ENCODE results near the gene EDRF1.

Gene EDRF1

GRCh38 chr10:125766511-125766910, 47.0 kb downstream of the EDRF1 start:
- DNase-seq (ENCODE audit: low read depth), result no peak

DNA sequence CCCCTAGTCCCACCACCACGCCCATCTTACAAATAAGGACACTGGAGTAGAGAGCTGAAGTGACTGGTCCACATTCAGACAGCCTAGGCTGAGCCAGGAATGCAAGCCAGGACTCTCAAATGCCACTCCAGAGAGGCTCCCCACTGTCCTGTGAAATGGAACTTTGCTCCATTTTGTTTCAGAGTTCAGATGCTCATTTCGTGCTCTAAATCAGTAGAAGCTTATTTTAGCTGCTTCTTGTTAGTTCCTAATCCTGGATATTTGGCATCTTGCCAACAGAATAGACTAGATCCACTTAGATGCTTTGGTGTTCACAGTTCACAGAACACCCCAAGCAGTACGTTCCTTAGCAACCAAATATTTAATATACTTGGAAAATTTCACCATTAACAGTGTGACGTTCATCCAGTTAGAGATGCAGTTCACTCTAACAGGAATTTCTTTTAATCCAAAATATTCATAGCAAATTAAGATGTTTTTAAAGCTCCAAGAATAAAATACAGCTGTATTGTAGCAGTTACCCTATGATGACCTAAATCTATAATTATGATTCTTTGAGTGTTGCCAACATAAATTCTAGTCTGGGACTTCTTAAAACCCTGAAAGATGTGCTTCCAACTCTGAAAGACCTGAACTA, 48.8 kb downstream of the EDRF1 start:
- no peak for DNase-seq (ENCODE audit: low read depth)

DNA sequence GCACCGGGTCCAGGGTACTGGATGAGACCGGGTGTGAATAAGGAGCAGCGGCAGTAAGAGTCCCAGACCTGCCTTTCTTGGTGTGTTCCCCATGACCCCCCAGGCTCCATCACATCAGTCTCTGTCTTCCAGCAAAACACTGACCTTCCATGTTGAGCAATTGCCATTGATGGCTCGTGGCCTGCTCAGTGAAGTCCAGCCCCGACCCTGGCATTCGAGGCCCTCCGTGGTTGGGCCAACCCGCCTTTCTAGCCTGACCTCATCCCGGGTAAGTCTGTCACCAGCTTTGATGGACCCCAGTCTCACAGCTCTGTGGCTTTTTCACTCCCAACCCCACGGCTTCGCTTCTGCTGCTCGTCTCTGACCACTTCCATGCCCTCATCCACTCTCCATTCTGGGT, 49.7 kb downstream of the EDRF1 start:
- no peak for DNase-seq (ENCODE audit: low read depth)

DNA sequence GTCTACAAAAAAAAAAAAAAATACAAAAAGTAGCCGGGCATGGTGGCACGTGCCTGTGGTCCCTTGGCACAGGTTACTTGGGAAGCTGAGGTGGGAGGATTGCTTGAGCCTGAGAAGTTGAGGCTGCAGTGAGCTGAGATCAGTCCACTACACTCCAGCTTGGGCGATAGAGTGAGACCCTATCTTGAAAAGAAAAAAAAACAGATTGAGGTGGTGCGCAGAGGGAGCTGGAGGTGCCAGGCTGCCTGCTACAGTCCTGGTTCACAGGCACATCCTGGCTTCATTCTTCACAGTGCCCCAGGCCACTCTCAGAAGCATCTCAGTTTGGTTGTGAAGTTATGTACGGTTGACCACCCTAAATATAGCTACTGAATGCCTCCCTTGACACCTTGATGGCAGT, 51.3 kb downstream of the EDRF1 start:
- DNase-seq (ENCODE audit: low read depth), result no peak

GRCh38 chr10:125772112-125772863, 52.8 kb downstream of the EDRF1 start:
- DNase-seq (ENCODE audit: low read depth), result no peak

DNA sequence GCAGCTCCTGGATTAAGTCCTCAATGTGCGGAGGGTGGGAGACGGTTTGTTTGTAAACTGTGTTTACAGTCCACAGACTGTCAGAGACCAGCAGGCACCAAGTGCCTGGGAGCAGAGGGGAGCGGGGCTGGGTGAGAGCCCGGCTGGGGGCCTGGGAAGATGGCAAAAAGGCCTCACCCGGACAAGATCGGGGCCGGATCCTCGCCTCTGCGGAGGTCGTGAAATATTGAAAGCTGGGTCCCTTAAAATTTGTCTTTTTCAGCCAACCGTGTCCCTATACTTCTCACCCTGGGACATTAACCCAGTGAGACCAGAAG, 53.3 kb downstream of the EDRF1 start:
- DNase-seq (ENCODE audit: low read depth), result no peak

- DNase-seq (ENCODE audit: low read depth), result no peak
These were observed 54.4 kb downstream of the EDRF1 start for GRCh38 chr10:125773687-125774543.

GRCh38 chr10:125774581-125775191, 55.2 kb downstream of the EDRF1 start:
- DNase-seq (ENCODE audit: low read depth), result no peak

DNA sequence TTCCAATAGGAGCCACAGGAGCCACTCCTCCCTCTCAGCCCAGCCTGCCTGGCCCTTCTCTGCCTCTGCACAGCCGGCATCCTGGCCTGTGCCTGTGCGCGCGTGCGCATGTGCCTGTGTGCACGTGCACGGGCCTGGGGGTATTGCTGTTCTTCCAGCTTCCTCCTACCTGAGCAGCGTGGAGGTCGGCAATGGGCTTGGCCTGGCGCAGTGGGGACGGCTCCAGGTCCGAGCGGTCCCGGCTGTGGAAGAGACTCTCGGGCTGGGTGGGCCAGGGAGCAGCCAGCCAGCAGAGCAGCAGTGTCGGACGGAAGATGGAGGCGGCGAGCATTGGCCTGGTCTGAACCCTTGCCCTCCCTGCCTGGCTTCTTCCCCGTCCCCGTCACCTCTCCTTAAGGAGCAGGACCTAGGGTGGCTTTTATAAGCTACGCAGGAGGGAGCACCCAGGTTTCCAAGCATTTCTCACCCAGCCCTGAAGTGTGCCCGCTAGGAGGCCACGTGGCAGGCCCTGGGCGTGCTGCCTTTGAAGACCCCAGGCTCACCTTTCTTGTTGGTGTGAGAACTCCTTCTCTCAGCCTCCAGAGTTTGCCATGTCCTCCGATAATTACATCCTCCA, 56.1 kb downstream of the EDRF1 start, which contains the start of gene MMP21:
Gene MMP21 (minus strand): TSS at position 331 of the 616 bp plus-strand sequence. CDS start 0 bp downstream, at position 331.
- no peak for DNase-seq (ENCODE audit: low read depth)

- DNase-seq (ENCODE audit: low read depth), result no peak
These were observed 58.3 kb downstream of the EDRF1 start for GRCh38 chr10:125777806-125778205.

GRCh38 chr10:125778556-125778955, 59.0 kb downstream of the EDRF1 start:
- DNase-seq (ENCODE audit: low read depth), result no peak

DNA sequence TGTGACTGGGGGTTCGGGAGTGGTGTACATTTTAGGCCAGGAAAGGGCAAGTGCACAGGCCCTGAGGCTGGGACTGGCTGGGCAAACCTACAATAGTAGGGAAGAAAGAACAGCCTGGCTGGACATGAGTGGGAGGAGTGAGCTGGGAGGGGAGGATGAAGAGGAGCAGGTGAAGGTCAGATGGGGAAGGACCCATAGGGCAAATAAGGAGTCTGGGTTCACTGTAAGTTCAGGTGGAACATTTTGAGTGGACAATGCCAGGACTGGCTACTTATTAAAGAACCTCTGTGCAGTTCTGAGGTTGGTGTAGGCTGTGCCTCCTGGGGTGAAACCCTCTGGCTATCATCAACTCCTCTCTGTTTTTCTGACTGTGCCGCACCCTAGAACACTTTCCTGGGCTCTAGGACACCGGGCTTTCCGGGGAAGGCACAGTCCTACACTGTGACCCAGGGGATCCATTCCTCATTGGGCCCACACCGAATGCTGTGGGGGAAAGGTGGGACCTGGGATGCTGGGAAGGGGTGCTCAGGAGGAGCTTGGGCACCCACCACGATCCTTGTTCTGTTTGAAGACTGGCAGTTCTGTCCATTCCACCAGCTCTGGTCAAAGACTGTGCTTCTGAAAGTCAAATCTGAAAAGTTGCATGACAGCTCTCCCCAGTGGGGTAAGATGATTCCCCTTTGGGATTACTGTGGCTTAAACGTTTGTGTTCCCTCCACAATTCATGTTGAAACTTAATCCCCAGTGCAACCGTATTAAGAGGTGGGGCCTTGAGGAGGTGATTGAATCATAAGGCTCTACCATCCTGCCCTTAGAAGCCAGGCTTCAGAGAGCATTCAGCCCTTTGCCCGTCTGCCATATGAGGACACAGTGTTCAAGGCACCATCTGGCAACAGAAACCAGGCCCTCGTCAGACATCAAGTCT, 60.2 kb downstream of the EDRF1 start:
- no peak for DNase-seq (ENCODE audit: low read depth)

GRCh38 chr10:125781374-125781773, 61.9 kb downstream of the EDRF1 start:
- no peak for DNase-seq (ENCODE audit: low read depth)

DNA sequence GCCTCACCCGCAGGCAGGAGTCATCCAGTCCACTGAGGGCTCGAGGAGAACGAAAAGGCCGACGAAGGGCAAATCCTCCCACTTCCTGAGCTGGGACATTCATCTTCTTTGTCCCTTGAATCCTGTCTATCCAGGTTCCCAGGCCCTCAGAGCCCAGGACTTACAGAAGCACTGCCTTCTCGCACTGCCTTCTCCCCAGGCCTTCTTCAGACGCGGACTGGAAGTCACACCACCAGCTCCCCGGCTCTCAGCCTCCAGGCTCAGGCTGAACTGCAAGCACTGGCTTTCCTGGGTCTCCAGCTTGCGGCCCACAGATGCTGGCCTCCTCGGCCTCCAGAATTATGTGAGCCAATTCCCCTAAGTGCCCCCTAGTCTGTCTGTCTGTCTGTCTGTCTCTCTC, 62.5 kb downstream of the EDRF1 start:
- DNase-seq (ENCODE audit: low read depth), result no peak

- DNase-seq (ENCODE audit: low read depth), result no peak
These were observed 63.1 kb downstream of the EDRF1 start for GRCh38 chr10:125782616-125783015.

- DNase-seq (ENCODE audit: low read depth), result no peak
These were observed 63.9 kb downstream of the EDRF1 start for GRCh38 chr10:125783408-125783807.

- DNase-seq (ENCODE audit: low read depth), result no peak
These were observed 64.4 kb downstream of the EDRF1 start for GRCh38 chr10:125783957-125784356.

GRCh38 chr10:125785791-125786190, 66.3 kb downstream of the EDRF1 start:
- no peak for DNase-seq (ENCODE audit: low read depth)

- no peak for DNase-seq (ENCODE audit: low read depth)
These were observed 68.9 kb downstream of the EDRF1 start for GRCh38 chr10:125788156-125789034.

Data from stimulated activated CD8-positive, alpha-beta memory T cell treated with anti-CD3 and anti-CD28 coated beads, Interleukin-12 subunit alpha, Interleukin-12 subunit beta, amount 100 ng/mL, for 1 hour (primary cell).